GM18498 (cell line): ENCODE measurements around the gene PTPRK.
"Not testable (repeated sequence)": the region's sequence is repeated elsewhere in the genome, so short reads cannot be mapped to it uniquely, and the experiment has no call there.

Experiments
- ATAC-seq: cut with Tn5 transposase; IDR thresholded peaks from one replicate; pipeline ENCODE4 v1.9.1; 2021; ENCODE audit warnings: mild to moderate bottlenecking, moderate library complexity; ENCODE audit not compliant: unreplicated experiment

Gene PTPRK

GRCh38 chr6:128446497-128446896, 73.9 kb downstream of the PTPRK start:
- no peak for ATAC-seq

- ATAC-seq: no peak
Observed at GRCh38 chr6:128443553-128443952, 76.8 kb downstream of the PTPRK start.

- no peak for ATAC-seq
Observed at GRCh38 chr6:128439627-128440026, 80.8 kb downstream of the PTPRK start.

- no peak for ATAC-seq
Observed at GRCh38 chr6:128438393-128438792, 82.0 kb downstream of the PTPRK start.

GRCh38 chr6:128437685-128438084, 82.7 kb downstream of the PTPRK start:
- ATAC-seq: no peak

- not testable (repeated sequence) for ATAC-seq
Observed at GRCh38 chr6:128434752-128435151, 85.6 kb downstream of the PTPRK start.

GRCh38 chr6:128432394-128432793, 88.0 kb downstream of the PTPRK start:
- no peak for ATAC-seq

- ATAC-seq: no peak
Observed at GRCh38 chr6:128427139-128427538, 93.3 kb downstream of the PTPRK start.

GRCh38 chr6:128425856-128426255, 94.5 kb downstream of the PTPRK start:
- ATAC-seq: no peak

- ATAC-seq: no peak
Observed at GRCh38 chr6:128422871-128423270, 97.5 kb downstream of the PTPRK start.

GRCh38 chr6:128422200-128422599, 98.2 kb downstream of the PTPRK start:
- ATAC-seq: no peak

GRCh38 chr6:128421788-128422187, 98.6 kb downstream of the PTPRK start:
- no peak for ATAC-seq

GRCh38 chr6:128417698-128418097, 102.7 kb downstream of the PTPRK start:
- no peak for ATAC-seq

- no peak for ATAC-seq
Observed at GRCh38 chr6:128415387-128415786, 105.0 kb downstream of the PTPRK start.

GRCh38 chr6:128414943-128415342, 105.5 kb downstream of the PTPRK start:
- no peak for ATAC-seq

- ATAC-seq: no peak
Observed at GRCh38 chr6:128413291-128413690, 107.1 kb downstream of the PTPRK start.

- no peak for ATAC-seq
Observed at GRCh38 chr6:128412680-128413079, 107.7 kb downstream of the PTPRK start.

GRCh38 chr6:128410584-128410983, 109.8 kb downstream of the PTPRK start:
- ATAC-seq: no peak

GRCh38 chr6:128409003-128409402, 111.4 kb downstream of the PTPRK start:
- ATAC-seq: no peak

- ATAC-seq: no peak
Observed at GRCh38 chr6:128406453-128406852, 113.9 kb downstream of the PTPRK start.

- ATAC-seq: peak; percentile 79
Observed at GRCh38 chr6:128403618-128404444, 116.6 kb downstream of the PTPRK start.

- ATAC-seq: no peak
Observed at GRCh38 chr6:128400875-128401274, 119.5 kb downstream of the PTPRK start.

GRCh38 chr6:128397996-128398395, 122.4 kb downstream of the PTPRK start:
- no peak for ATAC-seq
